ENCODE measurements around the gene ACE2.

DNA sequence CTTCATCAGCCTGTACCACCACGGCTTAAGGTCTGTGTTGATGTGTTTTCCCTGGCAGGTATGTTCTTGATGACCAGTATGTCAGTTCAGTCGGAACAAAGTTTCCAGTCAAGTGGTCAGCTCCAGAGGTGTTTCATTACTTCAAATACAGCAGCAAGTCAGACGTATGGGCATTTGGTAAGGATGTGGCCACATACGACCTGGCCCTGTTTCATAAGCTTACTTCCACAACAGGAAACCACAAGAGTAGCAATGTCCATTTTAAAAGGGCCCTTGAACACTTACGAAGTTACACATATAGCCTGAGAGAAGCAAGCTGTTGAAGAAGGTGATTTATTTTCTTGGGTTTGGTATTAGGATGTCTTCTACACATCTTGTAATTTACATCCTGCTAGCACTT, 54.0 kb downstream of the ACE2 start:
- TF ChIP-seq MXI1 (conservative IDR thresholded peaks at IDR 0.05; ENCODE audit: poor library complexity, severe bottlenecking): no peak
- no peak for TF ChIP-seq CTCF (IDR thresholded peaks at IDR 0.05; ENCODE audit: poor library complexity, severe bottlenecking)
- TF ChIP-seq EZH2 (IDR thresholded peaks at IDR 0.05; ENCODE audit: borderline replicate concordance, insufficient read depth, low read length, poor library complexity, severe bottlenecking): no peak
- TF ChIP-seq POLR2AphosphoS5 (IDR thresholded peaks at IDR 0.05): no peak
- no peak for TF ChIP-seq TAF1 (IDR thresholded peaks at IDR 0.05; ENCODE audit: low read depth)
- TF ChIP-seq, protein P1, sequence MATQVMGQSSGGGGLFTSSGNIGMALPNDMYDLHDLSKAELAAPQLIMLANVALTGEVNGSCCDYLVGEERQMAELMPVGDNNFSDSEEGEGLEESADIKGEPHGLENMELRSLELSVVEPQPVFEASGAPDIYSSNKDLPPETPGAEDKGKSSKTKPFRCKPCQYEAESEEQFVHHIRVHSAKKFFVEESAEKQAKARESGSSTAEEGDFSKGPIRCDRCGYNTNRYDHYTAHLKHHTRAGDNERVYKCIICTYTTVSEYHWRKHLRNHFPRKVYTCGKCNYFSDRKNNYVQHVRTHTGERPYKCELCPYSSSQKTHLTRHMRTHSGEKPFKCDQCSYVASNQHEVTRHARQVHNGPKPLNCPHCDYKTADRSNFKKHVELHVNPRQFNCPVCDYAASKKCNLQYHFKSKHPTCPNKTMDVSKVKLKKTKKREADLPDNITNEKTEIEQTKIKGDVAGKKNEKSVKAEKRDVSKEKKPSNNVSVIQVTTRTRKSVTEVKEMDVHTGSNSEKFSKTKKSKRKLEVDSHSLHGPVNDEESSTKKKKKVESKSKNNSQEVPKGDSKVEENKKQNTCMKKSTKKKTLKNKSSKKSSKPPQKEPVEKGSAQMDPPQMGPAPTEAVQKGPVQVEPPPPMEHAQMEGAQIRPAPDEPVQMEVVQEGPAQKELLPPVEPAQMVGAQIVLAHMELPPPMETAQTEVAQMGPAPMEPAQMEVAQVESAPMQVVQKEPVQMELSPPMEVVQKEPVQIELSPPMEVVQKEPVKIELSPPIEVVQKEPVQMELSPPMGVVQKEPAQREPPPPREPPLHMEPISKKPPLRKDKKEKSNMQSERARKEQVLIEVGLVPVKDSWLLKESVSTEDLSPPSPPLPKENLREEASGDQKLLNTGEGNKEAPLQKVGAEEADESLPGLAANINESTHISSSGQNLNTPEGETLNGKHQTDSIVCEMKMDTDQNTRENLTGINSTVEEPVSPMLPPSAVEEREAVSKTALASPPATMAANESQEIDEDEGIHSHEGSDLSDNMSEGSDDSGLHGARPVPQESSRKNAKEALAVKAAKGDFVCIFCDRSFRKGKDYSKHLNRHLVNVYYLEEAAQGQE (IDR thresholded peaks at IDR 0.05; ENCODE audit: borderline replicate concordance): no peak
- no peak for TF ChIP-seq EP300 (conservative IDR thresholded peaks at IDR 0.05; ENCODE audit: poor library complexity, severe bottlenecking)
- no peak for TF ChIP-seq RAD21 (conservative IDR thresholded peaks at IDR 0.05)

All from neural cell (in vitro differentiated cells).